HepG2 (cell line): ENCODE results near the gene NCR3LG1.

ENCODE experiments used
- FOXA1 ChIP-seq, 2 experiments: fragments of 450-650 bp in 1 of 2; sonication (generic) in 1 of 2; formaldehyde crosslinking in 1 of 2; IDR thresholded peaks; 2 replicates each; pipeline versions ENCODE4 v1.4.0 to v1.6.1; 2016 to 2020; ENCODE audit warnings: missing genetic modification reagents in 1 of 2
- FOXK2 ChIP-seq: fragments of 450-650 bp; IDR thresholded peaks from 2 replicates; pipeline ENCODE4 v1.6.1; 2016
- ZNF24 ChIP-seq: fragments of 450-650 bp; IDR thresholded peaks from 2 replicates; pipeline ENCODE4 v1.6.1; 2017; ENCODE audit warnings: antibody characterized with exemption, mild to moderate bottlenecking
- ZNF546 ChIP-seq: sonication (generic); formaldehyde crosslinking; conservative IDR thresholded peaks from 2 replicates; pipeline ENCODE4 v1.8.1; 2023; ENCODE audit warnings: mild to moderate bottlenecking, missing genetic modification reagents
- TF ChIP-seq, protein P1 (sequence below): sonication (generic); formaldehyde crosslinking; IDR thresholded peaks from 2 replicates; pipeline ENCODE4 v1.5.0; 2020; ENCODE audit warnings: missing genetic modification reagents
- TF ChIP-seq, protein P2 (sequence below): sonication (generic); formaldehyde crosslinking; IDR thresholded peaks from 2 replicates; pipeline ENCODE4 v1.4.0; 2020; ENCODE audit warnings: missing genetic modification reagents, low read depth, mild to moderate bottlenecking, borderline replicate concordance

GRCh38 chr11:17314232-17314547 lies 37.4 kb upstream of the NCR3LG1 start:
- TF ChIP-seq ZNF24 = no peak
- TF ChIP-seq, protein P1, sequence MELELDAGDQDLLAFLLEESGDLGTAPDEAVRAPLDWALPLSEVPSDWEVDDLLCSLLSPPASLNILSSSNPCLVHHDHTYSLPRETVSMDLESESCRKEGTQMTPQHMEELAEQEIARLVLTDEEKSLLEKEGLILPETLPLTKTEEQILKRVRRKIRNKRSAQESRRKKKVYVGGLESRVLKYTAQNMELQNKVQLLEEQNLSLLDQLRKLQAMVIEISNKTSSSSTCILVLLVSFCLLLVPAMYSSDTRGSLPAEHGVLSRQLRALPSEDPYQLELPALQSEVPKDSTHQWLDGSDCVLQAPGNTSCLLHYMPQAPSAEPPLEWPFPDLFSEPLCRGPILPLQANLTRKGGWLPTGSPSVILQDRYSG (CRISPR knock-in tag) = no peak
- TF ChIP-seq FOXK2 = no peak
- TF ChIP-seq FOXA1 (IDR thresholded peaks at IDR 0.05) = no peak
- TF ChIP-seq FOXA1 (CRISPR knock-in tag; IDR thresholded peaks at IDR 0.05) = no peak
- TF ChIP-seq ZNF546 (CRISPR knock-in tag) = no peak
- TF ChIP-seq, protein P2, sequence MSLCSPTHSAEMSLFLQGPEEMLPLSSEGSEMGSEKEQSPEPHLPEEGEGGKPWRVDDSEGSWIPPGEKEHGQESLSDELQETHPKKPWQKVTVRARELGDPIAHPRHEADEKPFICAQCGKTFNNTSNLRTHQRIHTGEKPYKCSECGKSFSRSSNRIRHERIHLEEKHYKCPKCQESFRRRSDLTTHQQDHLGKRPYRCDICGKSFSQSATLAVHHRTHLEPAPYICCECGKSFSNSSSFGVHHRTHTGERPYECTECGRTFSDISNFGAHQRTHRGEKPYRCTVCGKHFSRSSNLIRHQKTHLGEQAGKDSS (CRISPR knock-in tag) = no peak
